ENCODE results near the gene ARID5A. TPM values are rescaled to one million over a fixed set of nuclear protein-coding genes. Genes with fewer than 3 reads are reported as not detected.

Gene ARID5A
- polyA plus RNA-seq, 3 donors: 27.8 to 38.8 (median 37.7) TPM

DNA sequence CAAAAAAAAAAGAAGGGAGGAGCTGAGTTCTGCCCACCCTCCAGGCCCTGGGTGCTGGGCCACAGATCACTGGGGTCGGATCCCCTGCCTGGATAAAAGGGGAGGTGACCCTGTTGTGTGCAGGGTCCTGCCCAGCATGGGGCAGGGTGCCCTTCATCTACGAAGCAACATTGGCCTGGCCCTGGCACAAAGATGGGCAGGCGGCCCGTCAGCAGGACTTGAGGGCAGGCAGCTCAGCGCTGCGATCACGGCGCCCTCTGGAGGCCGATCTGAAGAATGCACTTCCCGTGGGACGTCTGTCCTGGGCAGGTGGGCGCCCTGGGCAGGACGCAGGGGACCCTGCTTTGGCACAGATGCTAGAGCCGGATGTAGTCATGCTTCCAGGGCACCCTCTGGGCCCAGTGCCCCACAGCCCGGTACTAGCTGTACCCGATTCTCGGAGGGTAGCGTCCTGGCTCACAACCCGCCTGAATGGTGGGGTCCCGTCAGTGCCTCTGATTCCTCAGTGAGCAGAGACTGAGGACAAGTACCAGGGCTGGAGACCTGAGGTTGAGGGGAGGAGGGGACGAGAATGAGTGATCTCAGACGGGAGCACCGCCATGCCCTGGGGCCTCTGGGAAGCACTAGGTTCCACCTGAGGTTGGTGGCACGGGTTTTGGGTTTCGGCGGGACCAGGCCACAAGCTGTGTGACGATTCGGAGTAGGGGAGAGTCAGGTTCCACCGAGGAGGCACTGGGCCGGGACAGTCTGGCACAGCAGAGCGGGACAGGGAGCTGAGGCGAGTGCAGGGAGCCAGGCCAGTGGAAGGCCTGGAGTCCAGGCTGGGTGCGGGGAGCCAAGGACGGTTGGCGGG is 18.0 kb downstream of the ARID5A start:
- H3K27me3 Mint-ChIP-seq (ENCODE audit: low read depth in 3 of 3): peaks cover 2 to 13% (median 3%) of the 10 kb centered on the region in 3 donors
- no peak overlapping the region for H3K9ac ChIP-seq (ENCODE audit: insufficient read depth, low read length, poor library complexity, severe bottlenecking)
- H3K79me2 ChIP-seq (ENCODE audit: insufficient read depth, low read length): no peaks in the 10 kb centered on the region
- no peaks in the 10 kb centered on the region for H3K9me3 ChIP-seq (replicated peaks in 1 of 2; ENCODE audit: control insufficient read depth in 1 of 2, insufficient read depth in 1 of 2, low read length in 2 of 2)
- peak; percentile 67 to 78 (median 70) for DNase-seq
- H3K4me1 Mint-ChIP-seq: peaks cover 15% of the 10 kb centered on the region
- TF ChIP-seq, protein P1, sequence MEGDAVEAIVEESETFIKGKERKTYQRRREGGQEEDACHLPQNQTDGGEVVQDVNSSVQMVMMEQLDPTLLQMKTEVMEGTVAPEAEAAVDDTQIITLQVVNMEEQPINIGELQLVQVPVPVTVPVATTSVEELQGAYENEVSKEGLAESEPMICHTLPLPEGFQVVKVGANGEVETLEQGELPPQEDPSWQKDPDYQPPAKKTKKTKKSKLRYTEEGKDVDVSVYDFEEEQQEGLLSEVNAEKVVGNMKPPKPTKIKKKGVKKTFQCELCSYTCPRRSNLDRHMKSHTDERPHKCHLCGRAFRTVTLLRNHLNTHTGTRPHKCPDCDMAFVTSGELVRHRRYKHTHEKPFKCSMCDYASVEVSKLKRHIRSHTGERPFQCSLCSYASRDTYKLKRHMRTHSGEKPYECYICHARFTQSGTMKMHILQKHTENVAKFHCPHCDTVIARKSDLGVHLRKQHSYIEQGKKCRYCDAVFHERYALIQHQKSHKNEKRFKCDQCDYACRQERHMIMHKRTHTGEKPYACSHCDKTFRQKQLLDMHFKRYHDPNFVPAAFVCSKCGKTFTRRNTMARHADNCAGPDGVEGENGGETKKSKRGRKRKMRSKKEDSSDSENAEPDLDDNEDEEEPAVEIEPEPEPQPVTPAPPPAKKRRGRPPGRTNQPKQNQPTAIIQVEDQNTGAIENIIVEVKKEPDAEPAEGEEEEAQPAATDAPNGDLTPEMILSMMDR (IDR thresholded peaks at IDR 0.05): peak; percentile 99
- H2AFZ ChIP-seq (ENCODE audit: insufficient read depth, low read depth, low read length, poor library complexity, severe bottlenecking): no peak overlapping the region
- peaks cover 20 to 33% of the 10 kb centered on the region in 2 donors for H3K36me3 Mint-ChIP-seq
- H4K20me1 ChIP-seq (ENCODE audit: insufficient read depth, low read length): peaks cover 34% of the 10 kb centered on the region
- no peaks in the 10 kb centered on the region for H3K27me3 ChIP-seq (ENCODE audit: control insufficient read depth in 2 of 2, insufficient read depth in 2 of 2, low read length in 2 of 2)
- H3K27ac ChIP-seq (ENCODE audit: low read depth in 1 of 2, low read length in 2 of 2): no peak overlapping the region
- peak overlapping the region; percentile 8 for H3K4me2 ChIP-seq (replicated peaks; ENCODE audit: extremely low read depth, low read length, poor library complexity, severe bottlenecking)
- intact Hi-C loops (cut with micrococcal nuclease): no loop called here
- H3K9me3 Mint-ChIP-seq: peaks cover 0 to 7% (median 0%) of the 10 kb centered on the region in 7 donors
- peaks cover 3 to 9% of the 10 kb centered on the region in 2 donors for H3K4me1 ChIP-seq (ENCODE audit: control insufficient read depth in 1 of 2, insufficient read depth in 2 of 2, low read length in 2 of 2)
- 33% methylated on average over 33 of the region's 35 CpGs for WGBS (ENCODE audit: insufficient coverage)
- peaks cover 30 to 37% of the 10 kb centered on the region in 2 donors for H3K36me3 ChIP-seq (replicated peaks in 1 of 2; ENCODE audit: control insufficient read depth in 1 of 2, insufficient read depth in 2 of 2, low read length in 2 of 2)
- H3K27ac Mint-ChIP-seq: peak overlapping the region in 5 of 7 donors; percentile 18 to 65 (median 23)
- H3K4me3 ChIP-seq (replicated peaks in 1 of 3; ENCODE audit: low read depth in 2 of 3, low read length in 3 of 3): no peak overlapping the region
- H3K4me3 Mint-ChIP-seq: peak overlapping the region in 1 of 2 donors; percentile 4

DNA sequence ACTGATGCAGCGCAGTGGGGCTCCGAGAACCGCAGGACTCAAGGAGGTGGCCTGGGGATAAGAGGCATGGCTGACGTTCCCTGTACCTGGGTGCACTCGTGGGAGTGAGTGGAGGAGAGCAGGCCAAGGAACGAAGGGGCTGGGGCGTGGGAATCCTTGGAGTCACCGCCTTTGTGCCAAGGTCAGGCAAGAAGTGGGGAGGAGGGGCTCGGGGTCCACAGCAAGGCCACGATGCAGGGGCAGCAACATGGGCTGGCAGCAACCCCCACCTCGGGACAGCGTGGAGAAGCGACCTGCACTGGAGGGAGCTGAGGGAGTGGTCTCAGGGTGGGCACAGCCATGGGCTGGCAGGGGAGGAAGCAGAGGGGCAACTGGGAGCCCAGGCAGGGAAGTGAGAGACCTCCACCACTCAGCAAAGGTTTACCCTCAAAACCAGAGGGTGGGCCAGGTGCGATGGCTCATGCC is 18.6 kb downstream of the ARID5A start:
- intact Hi-C loops (cut with micrococcal nuclease): no loop called here
- peaks cover 0 to 7% (median 0%) of the 10 kb centered on the region in 7 donors for H3K9me3 Mint-ChIP-seq
- peaks cover 2 to 13% (median 3%) of the 10 kb centered on the region in 3 donors for H3K27me3 Mint-ChIP-seq (ENCODE audit: low read depth in 3 of 3)
- no peak overlapping the region for H3K4me2 ChIP-seq (replicated peaks; ENCODE audit: extremely low read depth, low read length, poor library complexity, severe bottlenecking)
- TF ChIP-seq, protein P1 (IDR thresholded peaks at IDR 0.05): no peak
- H3K27me3 ChIP-seq (ENCODE audit: control insufficient read depth in 2 of 2, insufficient read depth in 2 of 2, low read length in 2 of 2): no peaks in the 10 kb centered on the region
- H3K27ac Mint-ChIP-seq: no peak overlapping the region
- H3K4me1 Mint-ChIP-seq: peaks cover 15% of the 10 kb centered on the region
- H3K36me3 ChIP-seq (replicated peaks in 1 of 2; ENCODE audit: control insufficient read depth in 1 of 2, insufficient read depth in 2 of 2, low read length in 2 of 2): peaks cover 27 to 30% of the 10 kb centered on the region in 2 donors
- H3K27ac ChIP-seq (ENCODE audit: low read depth in 1 of 2, low read length in 2 of 2): no peak overlapping the region
- no peak overlapping the region for H3K4me3 ChIP-seq (replicated peaks in 1 of 3; ENCODE audit: low read depth in 2 of 3, low read length in 3 of 3)
- H2AFZ ChIP-seq (ENCODE audit: insufficient read depth, low read depth, low read length, poor library complexity, severe bottlenecking): no peak overlapping the region
- no peak overlapping the region for H3K9ac ChIP-seq (ENCODE audit: insufficient read depth, low read length, poor library complexity, severe bottlenecking)
- H4K20me1 ChIP-seq (ENCODE audit: insufficient read depth, low read length): peaks cover 30% of the 10 kb centered on the region
- H3K36me3 Mint-ChIP-seq: peaks cover 16 to 29% of the 10 kb centered on the region in 2 donors
- H3K4me1 ChIP-seq (ENCODE audit: control insufficient read depth in 1 of 2, insufficient read depth in 2 of 2, low read length in 2 of 2): peaks cover 3 to 9% of the 10 kb centered on the region in 2 donors
- no peak overlapping the region for H3K4me3 Mint-ChIP-seq
- H3K79me2 ChIP-seq (ENCODE audit: insufficient read depth, low read length): no peaks in the 10 kb centered on the region
- no peak for DNase-seq
- 91% methylated on average over 11 of the region's 14 CpGs for WGBS (ENCODE audit: insufficient coverage)
- no peaks in the 10 kb centered on the region for H3K9me3 ChIP-seq (replicated peaks in 1 of 2; ENCODE audit: control insufficient read depth in 1 of 2, insufficient read depth in 1 of 2, low read length in 2 of 2)
